SK-N-SH treated with all-trans-retinoic acid at 6 μM for 48 hours (cell line): ENCODE measurements around the gene F5.
"Not testable (repeated sequence)": the region's sequence is repeated elsewhere in the genome, so short reads cannot be mapped to it uniquely, and the experiment has no call there.

Source experiments
- ATAC-seq: fragments of 200-7000 bp; cut with Tn5 transposase; 3 replicates; pipeline ENCODE4 v1.9.1; 2020; ENCODE audit warnings: mild to moderate bottlenecking, moderate library complexity
- ARNTL ChIP-seq: fragments of 450-650 bp; formaldehyde crosslinking; IDR thresholded peaks from 2 replicates; pipeline ENCODE4 v1.5.0; 2020; ENCODE audit warnings: low read depth, mild to moderate bottlenecking, moderate library complexity, borderline replicate concordance
- BACH2 ChIP-seq: fragments of 250-450 bp; sonication (Bioruptor Pico); IDR thresholded peaks from 2 replicates; pipeline ENCODE4 v1.9.0; 2021; ENCODE audit warnings: mild to moderate bottlenecking, borderline replicate concordance
- CSDC2 ChIP-seq: fragments of 250-450 bp; sonication (Bioruptor Pico); IDR thresholded peaks from 2 replicates; pipeline ENCODE4 v1.5.0; 2020; ENCODE audit warnings: mild to moderate bottlenecking, moderate library complexity
- CSRNP3 ChIP-seq: fragments of 250-450 bp; sonication (Bioruptor Pico); IDR thresholded peaks from 2 replicates; pipeline ENCODE4 v1.5.1; 2021; ENCODE audit warnings: mild to moderate bottlenecking, moderate library complexity
- ESRRG ChIP-seq: fragments of 250-450 bp; sonication (Bioruptor Pico); IDR thresholded peaks from 2 replicates; pipeline ENCODE4 v1.6.1; 2021; ENCODE audit warnings: mild to moderate bottlenecking
- GLIS3 ChIP-seq: fragments of 250-450 bp; sonication (Bioruptor Pico); IDR thresholded peaks from 2 replicates; pipeline ENCODE4 v1.5.0; 2020; ENCODE audit warnings: mild to moderate bottlenecking, moderate library complexity
- ISL1 ChIP-seq: fragments of 250-450 bp; sonication (Bioruptor Pico); IDR thresholded peaks from 2 replicates; pipeline ENCODE4 v2.1.2; 2022; ENCODE audit warnings: mild to moderate bottlenecking, moderate library complexity
- OSR1 ChIP-seq: fragments of 250-450 bp; sonication (Bioruptor Pico); IDR thresholded peaks from 2 replicates; pipeline ENCODE4 v1.8.0; 2022; ENCODE audit warnings: moderate library complexity, mild to moderate bottlenecking, inconsistent platforms
- POU6F1 ChIP-seq: fragments of 250-450 bp; sonication (Bioruptor Pico); IDR thresholded peaks from 2 replicates; pipeline ENCODE4 v1.8.0; 2021; ENCODE audit warnings: low read depth, mild to moderate bottlenecking, moderate library complexity, borderline replicate concordance
- PPARA ChIP-seq: fragments of 250-450 bp; sonication (Bioruptor Pico); IDR thresholded peaks from 2 replicates; pipeline ENCODE4 v1.5.0; 2020; ENCODE audit warnings: mild to moderate bottlenecking, borderline replicate concordance
- RARB ChIP-seq: fragments of 250-450 bp; sonication (Bioruptor Pico); IDR thresholded peaks from 2 replicates; pipeline ENCODE4 v1.8.0; 2021; ENCODE audit warnings: mild to moderate bottlenecking, moderate library complexity
- SNAI2 ChIP-seq: fragments of 250-450 bp; sonication (Bioruptor Pico); IDR thresholded peaks from 2 replicates; pipeline ENCODE4 v1.5.0; 2020; ENCODE audit warnings: mild to moderate bottlenecking, moderate library complexity
- TCF4 ChIP-seq: fragments of 250-450 bp; sonication (Bioruptor Pico); IDR thresholded peaks from 2 replicates; pipeline ENCODE4 v1.8.0; 2021; ENCODE audit warnings: mild to moderate bottlenecking, moderate library complexity, borderline replicate concordance
- TOX ChIP-seq: fragments of 250-450 bp; sonication (Bioruptor Pico); IDR thresholded peaks from 2 replicates; pipeline ENCODE4 v1.8.0; 2021; ENCODE audit warnings: mild to moderate bottlenecking, moderate library complexity, borderline replicate concordance
- ZC3H10 ChIP-seq: fragments of 250-450 bp; sonication (Bioruptor Pico); IDR thresholded peaks from 2 replicates; pipeline ENCODE4 v1.5.1; 2021; ENCODE audit warnings: mild to moderate bottlenecking, moderate library complexity
- ZFP3 ChIP-seq: fragments of 250-450 bp; sonication (Bioruptor Pico); IDR thresholded peaks from 2 replicates; pipeline ENCODE4 v1.5.0; 2020; ENCODE audit warnings: mild to moderate bottlenecking, moderate library complexity
- ZFP30 ChIP-seq: fragments of 450-650 bp; formaldehyde crosslinking; IDR thresholded peaks from 2 replicates; pipeline ENCODE4 v1.5.0; 2022; ENCODE audit warnings: mild to moderate bottlenecking, moderate library complexity
- ZNF565 ChIP-seq: fragments of 450-650 bp; formaldehyde crosslinking; conservative IDR thresholded peaks from 2 replicates; pipeline ENCODE4 v1.5.0; 2020; ENCODE audit warnings: low read depth, mild to moderate bottlenecking, moderate library complexity
- ZNF70 ChIP-seq: fragments of 450-650 bp; formaldehyde crosslinking; IDR thresholded peaks from 2 replicates; pipeline ENCODE4 v1.5.0; 2020; ENCODE audit warnings: mild to moderate bottlenecking, moderate library complexity
- ZNF8 ChIP-seq: fragments of 450-650 bp; formaldehyde crosslinking; IDR thresholded peaks from 2 replicates; pipeline ENCODE4 v1.5.0; 2020; ENCODE audit warnings: mild to moderate bottlenecking, moderate library complexity
- TF ChIP-seq, protein P1 (sequence below): fragments of 250-450 bp; sonication (Bioruptor Pico); IDR thresholded peaks from 2 replicates; pipeline ENCODE4 v1.8.0; 2020; ENCODE audit warnings: mild to moderate bottlenecking, moderate library complexity, borderline replicate concordance
- TF ChIP-seq, protein P2 (sequence below): fragments of 250-450 bp; sonication (Bioruptor Pico); IDR thresholded peaks from 2 replicates; pipeline ENCODE4 v1.5.1; 2020; ENCODE audit warnings: low read depth, mild to moderate bottlenecking, moderate library complexity

F5 gene

DNA sequence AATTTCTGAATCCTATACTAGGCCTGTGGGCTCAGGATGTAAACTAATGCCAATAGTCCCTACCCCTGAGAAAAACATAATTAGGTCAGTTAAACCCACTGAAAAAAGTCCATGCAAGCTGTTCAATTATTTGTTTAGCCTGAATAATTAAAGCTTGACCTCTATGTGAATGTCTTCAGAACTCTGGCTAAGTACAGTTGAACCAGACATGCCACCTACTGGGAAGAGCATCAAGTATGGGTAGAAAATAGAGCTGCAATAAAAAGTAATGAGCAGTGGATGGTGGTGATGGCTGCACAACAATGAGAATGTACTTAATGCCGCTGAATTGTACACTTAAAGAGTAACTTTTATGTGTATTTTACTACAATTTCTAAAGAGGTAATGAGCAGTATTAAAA lies 76.9 kb downstream of the F5 start:
- ATAC-seq, result no peak
- TF ChIP-seq ESRRG (CRISPR knock-in tag) (no peak), OSR1 (CRISPR knock-in tag) (no peak), ARNTL (CRISPR knock-in tag) (no peak), TOX (CRISPR knock-in tag) (no peak), POU6F1 (CRISPR knock-in tag) (no peak), GLIS3 (CRISPR knock-in tag) (no peak), ZNF70 (CRISPR knock-in tag) (no peak), ISL1 (no peak), ZFP3 (CRISPR knock-in tag) (no peak), ZNF565 (no peak), CSRNP3 (CRISPR knock-in tag) (no peak), ZNF8 (CRISPR knock-in tag) (no peak), CSDC2 (CRISPR knock-in tag) (no peak), ZFP30 (CRISPR knock-in tag) (no peak), PPARA (CRISPR knock-in tag) (no peak), RARB (no peak), SNAI2 (CRISPR knock-in tag) (no peak)
- TF ChIP-seq, protein P1, sequence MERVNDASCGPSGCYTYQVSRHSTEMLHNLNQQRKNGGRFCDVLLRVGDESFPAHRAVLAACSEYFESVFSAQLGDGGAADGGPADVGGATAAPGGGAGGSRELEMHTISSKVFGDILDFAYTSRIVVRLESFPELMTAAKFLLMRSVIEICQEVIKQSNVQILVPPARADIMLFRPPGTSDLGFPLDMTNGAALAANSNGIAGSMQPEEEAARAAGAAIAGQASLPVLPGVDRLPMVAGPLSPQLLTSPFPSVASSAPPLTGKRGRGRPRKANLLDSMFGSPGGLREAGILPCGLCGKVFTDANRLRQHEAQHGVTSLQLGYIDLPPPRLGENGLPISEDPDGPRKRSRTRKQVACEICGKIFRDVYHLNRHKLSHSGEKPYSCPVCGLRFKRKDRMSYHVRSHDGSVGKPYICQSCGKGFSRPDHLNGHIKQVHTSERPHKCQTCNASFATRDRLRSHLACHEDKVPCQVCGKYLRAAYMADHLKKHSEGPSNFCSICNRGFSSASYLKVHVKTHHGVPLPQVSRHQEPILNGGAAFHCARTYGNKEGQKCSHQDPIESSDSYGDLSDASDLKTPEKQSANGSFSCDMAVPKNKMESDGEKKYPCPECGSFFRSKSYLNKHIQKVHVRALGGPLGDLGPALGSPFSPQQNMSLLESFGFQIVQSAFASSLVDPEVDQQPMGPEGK (CRISPR knock-in tag), result no peak
- TF ChIP-seq, protein P2, sequence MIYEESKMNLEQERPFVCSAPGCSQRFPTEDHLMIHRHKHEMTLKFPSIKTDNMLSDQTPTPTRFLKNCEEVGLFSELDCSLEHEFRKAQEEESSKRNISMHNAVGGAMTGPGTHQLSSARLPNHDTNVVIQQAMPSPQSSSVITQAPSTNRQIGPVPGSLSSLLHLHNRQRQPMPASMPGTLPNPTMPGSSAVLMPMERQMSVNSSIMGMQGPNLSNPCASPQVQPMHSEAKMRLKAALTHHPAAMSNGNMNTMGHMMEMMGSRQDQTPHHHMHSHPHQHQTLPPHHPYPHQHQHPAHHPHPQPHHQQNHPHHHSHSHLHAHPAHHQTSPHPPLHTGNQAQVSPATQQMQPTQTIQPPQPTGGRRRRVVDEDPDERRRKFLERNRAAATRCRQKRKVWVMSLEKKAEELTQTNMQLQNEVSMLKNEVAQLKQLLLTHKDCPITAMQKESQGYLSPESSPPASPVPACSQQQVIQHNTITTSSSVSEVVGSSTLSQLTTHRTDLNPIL (CRISPR knock-in tag), result no peak

DNA sequence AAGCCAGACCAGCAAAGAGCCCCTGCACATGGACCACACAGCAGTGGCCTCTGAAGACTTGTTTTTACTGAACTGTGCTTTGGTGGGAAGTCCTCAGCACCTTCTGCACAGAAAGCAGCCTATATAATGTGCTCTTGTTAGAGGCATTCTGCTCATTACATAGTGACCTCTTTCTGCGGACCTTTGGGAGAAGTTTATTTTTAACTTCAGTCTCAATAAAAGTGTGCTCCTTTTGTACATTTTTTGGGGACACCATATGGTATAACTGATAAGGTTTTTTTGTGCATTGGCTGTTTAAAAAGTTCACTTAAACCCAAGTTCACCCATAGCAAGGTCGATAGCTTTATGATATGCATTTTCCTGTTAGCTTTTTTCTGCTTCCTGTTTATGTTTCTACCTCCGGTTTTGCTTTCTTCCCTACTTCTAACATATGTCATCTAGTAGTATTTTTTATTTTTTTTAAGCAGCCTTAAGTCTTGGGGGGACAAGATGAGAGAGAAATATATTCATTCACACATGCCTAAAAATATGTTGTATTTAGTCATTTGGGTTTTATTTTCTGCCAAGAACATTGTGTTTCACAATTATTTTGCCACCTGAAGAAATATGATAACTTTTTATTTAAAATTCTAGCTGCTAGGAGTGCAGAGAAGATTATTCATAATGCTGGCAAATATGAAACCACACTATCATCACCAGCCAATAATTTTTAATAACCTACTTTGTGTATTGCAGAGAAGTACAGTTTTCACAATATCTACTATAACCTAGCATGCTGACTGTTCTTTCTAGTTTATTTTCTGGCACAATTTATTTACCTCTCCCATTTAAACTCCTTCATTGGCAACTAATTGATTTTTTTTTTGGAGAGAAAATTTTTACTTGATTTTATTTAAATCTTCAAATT lies 77.6 kb downstream of the F5 start:
- ATAC-seq, result 0 out of 3 replicates have a peak, but pooled peaks have one; percentile 40
- no peak for TF ChIP-seq CSRNP3 (CRISPR knock-in tag)
- TF ChIP-seq GLIS3 (CRISPR knock-in tag), result no peak
- TF ChIP-seq CSDC2 (CRISPR knock-in tag), result no peak

GRCh38 chr1:169507413-169507812 lies 78.9 kb downstream of the F5 start:
- no peak for ATAC-seq
- no peak for TF ChIP-seq ARNTL (CRISPR knock-in tag)
- no peak for TF ChIP-seq TCF4 (CRISPR knock-in tag)
- TF ChIP-seq ZNF565, result no peak
- no peak for TF ChIP-seq ZNF70 (CRISPR knock-in tag)
- no peak for TF ChIP-seq ZFP30 (CRISPR knock-in tag)
- TF ChIP-seq, protein P1 (CRISPR knock-in tag), result no peak
- no peak for TF ChIP-seq PPARA (CRISPR knock-in tag)
- TF ChIP-seq ZNF8 (CRISPR knock-in tag), result no peak
- TF ChIP-seq ISL1, result no peak
- no peak for TF ChIP-seq BACH2 (CRISPR knock-in tag)
- no peak for TF ChIP-seq CSRNP3 (CRISPR knock-in tag)
- TF ChIP-seq CSDC2 (CRISPR knock-in tag), result no peak
- no peak for TF ChIP-seq ZC3H10 (CRISPR knock-in tag)
- TF ChIP-seq GLIS3 (CRISPR knock-in tag), result no peak
- TF ChIP-seq ESRRG (CRISPR knock-in tag), result no peak
- TF ChIP-seq ZFP3 (CRISPR knock-in tag), result no peak
- TF ChIP-seq, protein P2 (CRISPR knock-in tag), result no peak
- TF ChIP-seq, all 23 proteins: peak for 0

- not testable (repeated sequence) for ATAC-seq
Observed at GRCh38 chr1:169503601-169504000, 82.7 kb downstream of the F5 start.
